Activated naive CD4-positive, alpha-beta T cell treated with anti-CD3 and anti-CD28 coated beads, Interleukin-2, amount 50 U/mL, for 16 hours (primary cell): Measurements from ENCODE around the gene CRELD2.
A peak's percentile ranks its signal among the peaks of the same experiment; 100 is the strongest.

Experiments
- DNase-seq: peaks from one replicate; pipeline ENCODE4 v3.0.0-alpha.2; 2020

Gene CRELD2

GRCh38 chr22:49913026-49913425, 5.4 kb upstream of the CRELD2 start:
- DNase-seq: no peak

DNA sequence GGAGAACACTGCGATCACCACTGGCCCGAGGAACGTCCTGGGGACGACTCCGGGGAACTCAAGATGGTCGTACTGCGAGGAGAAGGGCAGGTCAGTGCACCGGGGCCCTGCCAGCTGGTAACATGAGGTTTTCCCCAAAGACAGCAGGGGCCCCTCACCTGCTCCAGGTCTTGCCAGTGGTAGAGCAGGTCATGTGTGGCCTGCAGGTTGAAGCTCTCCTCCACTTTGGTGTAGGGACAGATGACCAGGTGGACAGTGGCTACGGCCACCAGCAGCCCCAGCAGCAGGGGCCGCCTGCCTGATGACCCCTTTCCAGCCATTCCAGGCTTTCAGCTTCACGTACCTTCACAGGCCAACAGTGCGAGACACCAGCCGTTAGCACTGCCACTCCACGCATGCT, 5.0 kb upstream of the CRELD2 start:
- DNase-seq: no peak

DNA sequence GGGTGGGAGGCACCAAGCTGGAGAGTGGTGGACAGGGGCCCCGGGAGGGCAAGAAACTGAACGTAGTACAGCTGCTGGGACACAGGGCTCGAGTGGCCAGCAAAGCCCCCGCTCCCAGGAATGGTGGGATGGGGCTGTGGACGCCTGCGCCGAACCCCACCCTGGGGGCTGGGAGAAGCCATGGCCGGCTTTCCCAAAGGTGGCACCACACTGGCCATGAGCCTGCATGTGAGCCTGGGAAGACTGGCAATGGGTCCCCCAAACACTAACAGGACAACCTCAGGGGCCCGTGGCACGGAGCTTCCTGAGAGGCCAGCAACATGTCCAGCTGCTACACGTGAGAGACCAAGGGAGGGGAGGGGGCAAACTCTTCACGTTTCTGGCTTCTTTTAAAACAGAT, 4.2 kb upstream of the CRELD2 start:
- no peak for DNase-seq

DNA sequence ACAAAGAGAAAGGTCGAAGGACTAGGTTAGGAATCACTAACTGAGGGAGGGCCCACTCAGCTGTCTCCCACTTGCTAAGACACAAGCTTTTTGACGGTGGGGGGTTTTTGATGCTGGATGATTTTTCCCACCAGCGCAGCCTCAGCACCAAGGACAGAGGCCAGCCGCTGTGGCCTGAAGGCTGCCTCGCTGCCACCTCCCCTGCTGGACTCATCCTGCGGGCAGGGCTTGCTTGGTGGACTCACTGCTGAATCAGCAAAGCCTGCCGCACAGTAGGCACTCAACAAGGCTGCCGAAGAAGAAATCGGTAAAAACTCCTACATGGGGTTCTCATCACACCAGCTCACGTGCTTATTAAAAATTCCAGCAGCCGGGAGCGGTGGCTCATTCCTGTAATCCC, 2.8 kb upstream of the CRELD2 start:
- DNase-seq: no peak

- DNase-seq: no peak
These were observed 1.6 kb upstream of the CRELD2 start for GRCh38 chr22:49916831-49917230.

GRCh38 chr22:49918911-49919881, 762 bp downstream of the CRELD2 start:
- no peak for DNase-seq

GRCh38 chr22:49920859-49921258, 2.4 kb downstream of the CRELD2 start:
- no peak for DNase-seq

GRCh38 chr22:49921508-49922278, 3.3 kb downstream of the CRELD2 start:
- no peak for DNase-seq

DNA sequence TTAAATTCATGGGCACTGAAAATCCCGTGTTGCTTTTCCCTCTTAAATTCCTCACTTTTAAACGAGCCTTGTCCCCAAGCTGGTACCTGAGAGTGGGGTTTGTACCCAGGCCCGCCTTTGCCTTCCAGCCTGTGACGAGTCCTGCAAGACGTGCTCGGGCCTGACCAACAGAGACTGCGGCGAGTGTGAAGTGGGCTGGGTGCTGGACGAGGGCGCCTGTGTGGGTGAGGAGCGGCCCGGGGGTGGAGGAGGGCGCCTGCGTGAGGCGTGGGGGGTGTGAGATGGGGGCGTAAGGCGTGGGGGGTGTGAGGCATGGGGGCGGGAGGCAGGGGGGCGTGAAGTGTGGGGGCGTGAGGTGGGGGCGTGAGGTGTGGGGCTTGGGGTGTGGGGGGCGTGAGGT, 4.0 kb downstream of the CRELD2 start:
- DNase-seq: no peak

- no peak for DNase-seq
These were observed 4.5 kb downstream of the CRELD2 start for GRCh38 chr22:49922926-49923325.

GRCh38 chr22:49923445-49923844, 5.0 kb downstream of the CRELD2 start:
- DNase-seq: no peak

DNA sequence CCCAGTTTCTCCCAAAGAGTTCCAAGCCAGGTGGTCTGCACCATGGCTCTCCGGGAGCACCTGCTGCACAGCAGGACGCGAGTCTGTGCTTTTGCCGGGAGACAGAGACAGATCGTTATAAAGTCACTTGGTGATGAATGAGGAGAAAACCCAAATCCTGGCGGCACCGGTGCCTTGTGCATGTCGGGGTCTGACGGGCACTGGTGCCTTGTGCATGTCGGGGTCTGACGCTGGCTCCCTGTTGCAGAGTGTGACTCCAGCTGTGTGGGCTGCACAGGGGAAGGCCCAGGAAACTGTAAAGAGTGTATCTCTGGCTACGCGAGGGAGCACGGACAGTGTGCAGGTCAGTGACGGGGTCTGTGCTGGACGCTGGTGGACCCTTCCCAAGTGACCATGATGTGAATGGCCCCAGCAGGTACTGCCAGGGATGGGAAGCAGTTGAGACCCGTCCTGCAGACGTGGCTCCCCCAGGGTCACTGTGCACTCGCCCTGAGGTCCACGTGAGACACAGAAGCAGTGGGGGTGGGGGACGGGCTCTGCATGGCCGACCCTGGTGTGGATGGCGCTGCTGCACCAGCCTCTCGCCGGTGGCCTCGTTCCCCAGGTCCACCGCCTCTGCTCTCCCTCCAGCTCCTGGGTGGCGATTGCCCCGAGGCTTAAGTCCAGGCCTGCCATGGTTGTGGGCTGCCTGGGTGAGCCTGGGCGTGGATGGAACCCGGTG, 5.8 kb downstream of the CRELD2 start:
- no peak for DNase-seq

GRCh38 chr22:49925525-49926128, 7.2 kb downstream of the CRELD2 start:
- DNase-seq: peak; percentile 67

GRCh38 chr22:49926916-49927315, 8.5 kb downstream of the CRELD2 start:
- no peak for DNase-seq

DNA sequence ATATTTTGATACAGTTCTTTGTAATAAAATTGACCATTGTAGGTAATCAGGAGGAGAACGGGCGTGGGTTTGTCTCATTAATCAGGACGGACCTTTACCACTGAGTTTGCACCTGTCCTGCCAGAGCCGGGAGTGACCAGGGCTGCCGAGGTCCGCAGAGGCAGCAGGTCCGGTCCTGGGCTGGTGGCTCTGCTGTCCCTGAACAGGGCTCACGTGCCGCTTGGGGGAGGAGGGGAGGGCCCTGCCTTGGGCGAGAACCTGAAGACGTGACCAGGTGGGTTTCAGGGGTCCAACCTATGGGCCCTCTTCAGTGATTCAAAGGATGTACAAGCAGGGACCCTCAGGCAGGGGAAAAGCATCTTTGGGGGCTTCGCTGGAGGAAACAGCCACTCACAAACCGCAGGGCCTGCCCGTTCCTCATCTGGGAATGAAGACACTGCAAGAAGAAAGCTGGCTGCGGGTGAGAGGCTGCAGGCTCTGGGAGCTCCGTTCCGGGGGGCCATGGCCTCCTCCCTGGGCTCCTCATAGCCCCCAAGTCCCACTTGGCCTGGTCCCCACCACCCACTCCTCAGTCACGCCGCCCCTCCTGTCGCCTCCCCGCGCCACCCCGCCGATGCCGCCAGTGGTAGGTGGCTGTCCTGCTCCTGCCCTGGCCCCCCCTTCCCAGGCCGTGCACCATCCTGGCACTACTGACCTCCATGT, 9.2 kb downstream of the CRELD2 start:
- DNase-seq: no peak

DNA sequence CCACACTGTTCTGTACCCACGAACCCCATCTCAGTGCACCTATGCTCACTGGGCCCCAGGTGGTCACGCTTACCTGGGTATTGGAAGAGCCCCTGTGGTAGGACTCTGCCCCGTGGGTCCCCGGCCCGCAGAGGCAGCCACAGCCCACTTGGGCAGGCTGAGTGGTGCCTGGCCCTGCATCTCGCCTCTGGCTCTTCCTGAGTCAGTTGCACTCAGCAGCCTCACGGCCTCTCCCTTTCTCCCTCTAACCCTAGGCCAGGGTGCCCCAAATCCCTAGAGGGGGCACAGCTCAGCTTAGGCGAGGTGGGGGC, 9.7 kb downstream of the CRELD2 start:
- no peak for DNase-seq

GRCh38 chr22:49928555-49929210, 10.2 kb downstream of the CRELD2 start:
- DNase-seq: no peak

- DNase-seq: peak; percentile 82
These were observed 11.0 kb downstream of the CRELD2 start for GRCh38 chr22:49929211-49929979.

- no peak for DNase-seq
These were observed 11.7 kb downstream of the CRELD2 start for GRCh38 chr22:49929994-49930575.

- peak; percentile 39 for DNase-seq
These were observed 12.4 kb downstream of the CRELD2 start for GRCh38 chr22:49930596-49931412.
